NCI-H1694 (cell line): ENCODE results near the gene CENPVL3.
A peak's percentile ranks its signal among the peaks of the same experiment; 100 is the strongest.
"Not testable (repeated sequence)": the region's sequence is repeated elsewhere in the genome, so short reads cannot be mapped to it uniquely, and the experiment has no call there.

Experiments
- DNase-seq: peaks from one replicate; lab custom pipeline; 2025; lab: John Stamatoyannopoulos, UW

The CENPVL3 gene

GRCh38 chrX:51618241-51619155, at the start of gene CENPVL3:
Gene CENPVL3, minus strand, starts transcription at chrX:51618912. Its CDS starts 39 bp downstream, at chrX:51618873.
- not testable (repeated sequence) for DNase-seq

GRCh38 chrX:51665981-51666380, 47.3 kb upstream of the CENPVL3 start:
- DNase-seq, result no peak

DNA sequence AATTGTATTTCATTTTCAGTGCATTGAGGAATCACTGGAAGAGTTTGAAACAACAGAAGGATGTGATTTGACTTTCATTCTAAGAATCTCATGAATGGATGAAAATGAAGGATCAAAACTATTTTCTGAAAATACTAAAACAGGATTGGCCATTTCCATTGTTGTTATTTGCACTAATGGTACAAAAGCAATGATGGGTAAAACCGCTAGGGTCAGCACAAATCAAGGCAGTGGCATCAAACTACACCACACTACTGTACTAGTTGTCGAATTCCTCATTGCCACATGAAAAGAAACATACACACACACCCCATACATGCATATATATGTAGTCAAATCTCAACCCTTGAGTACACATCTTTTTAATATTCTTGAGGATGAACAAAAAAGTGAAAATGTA, 24.7 kb upstream of the CENPVL3 start:
- DNase-seq, result no peak

DNA sequence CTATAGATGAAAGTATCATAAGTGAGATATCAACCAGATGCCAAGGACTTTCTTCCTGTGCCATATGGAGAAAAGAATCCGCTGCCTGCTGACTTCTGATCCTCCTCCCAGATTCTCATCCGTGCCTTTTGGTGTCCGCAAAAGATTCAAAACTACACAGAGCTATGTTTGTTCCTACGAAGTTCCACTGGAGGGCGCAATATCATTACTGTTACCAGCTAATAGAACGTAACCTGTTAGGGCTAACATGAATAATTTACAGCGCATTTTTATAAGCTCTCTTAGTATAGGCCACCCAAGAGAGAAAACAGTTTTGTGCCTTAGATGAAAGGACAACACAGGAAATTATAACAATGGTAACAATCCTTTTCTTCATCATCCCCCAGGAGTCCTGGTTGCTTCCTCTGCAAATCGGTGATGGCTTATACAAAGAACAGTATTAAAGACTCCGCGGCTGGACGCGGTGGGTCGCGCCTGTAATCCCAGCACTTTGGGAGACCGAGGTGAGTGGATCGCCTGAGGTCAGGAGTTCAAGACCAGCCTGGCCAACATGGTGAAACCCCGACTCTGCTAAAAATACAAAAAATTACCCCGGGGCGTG, 22.8 kb upstream of the CENPVL3 start:
- peak; percentile 42 for DNase-seq

GRCh38 chrX:51636511-51636910, 17.8 kb upstream of the CENPVL3 start:
- DNase-seq, result not testable (repeated sequence)

DNA sequence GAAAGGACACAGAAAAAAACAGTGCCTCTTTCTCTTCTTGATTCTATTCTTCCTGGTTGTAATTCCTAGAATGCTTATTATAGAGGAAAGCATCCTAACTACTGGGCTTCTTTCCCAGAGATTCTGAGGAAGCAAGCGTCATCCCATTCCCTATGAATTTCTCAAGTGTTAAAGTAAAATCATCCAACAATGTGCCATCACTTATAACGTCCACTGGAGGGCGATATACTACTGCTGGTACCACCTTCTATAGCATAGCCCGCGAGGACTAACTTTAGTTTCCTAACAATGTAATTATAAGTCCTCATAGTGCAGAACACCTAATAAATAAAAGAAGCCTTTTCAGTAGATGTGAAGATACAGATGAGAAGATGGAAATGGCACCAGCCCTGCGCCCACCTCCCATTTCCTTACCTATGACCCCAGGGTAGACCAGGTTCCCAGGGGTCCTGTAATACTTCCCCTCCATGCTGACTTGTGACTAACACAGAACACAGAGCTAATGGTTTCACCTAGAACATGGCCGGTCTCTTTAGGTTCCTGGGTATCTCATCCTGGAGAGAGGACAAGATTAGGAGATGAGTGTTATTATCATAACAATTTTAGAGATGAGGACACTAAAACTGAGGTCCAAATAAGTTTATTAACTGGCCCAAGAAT, 4.2 kb downstream of the CENPVL3 start:
- no peak for DNase-seq

- DNase-seq, result no peak
Measured at GRCh38 chrX:51608766-51609165, 9.9 kb downstream of the CENPVL3 start.

DNA sequence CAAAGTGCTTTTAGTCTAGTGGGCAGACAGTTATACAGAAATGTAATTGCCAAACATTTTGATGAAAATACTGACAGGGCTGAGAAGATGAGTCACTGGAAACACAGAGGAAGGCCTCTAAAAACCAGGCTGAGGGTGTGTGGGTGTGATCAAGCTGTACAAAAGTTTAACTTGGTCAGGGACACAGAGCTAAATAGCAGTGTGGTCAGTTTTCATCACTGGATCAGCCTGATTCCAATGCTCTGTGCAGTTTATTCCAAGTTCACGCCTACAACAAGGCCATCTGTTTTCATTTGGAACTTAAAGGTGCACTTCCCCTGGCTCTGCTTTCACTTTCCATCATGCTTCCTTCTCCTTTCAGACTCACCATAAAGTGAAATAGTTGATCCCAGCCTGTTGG, 10.6 kb downstream of the CENPVL3 start:
- DNase-seq, result no peak

DNA sequence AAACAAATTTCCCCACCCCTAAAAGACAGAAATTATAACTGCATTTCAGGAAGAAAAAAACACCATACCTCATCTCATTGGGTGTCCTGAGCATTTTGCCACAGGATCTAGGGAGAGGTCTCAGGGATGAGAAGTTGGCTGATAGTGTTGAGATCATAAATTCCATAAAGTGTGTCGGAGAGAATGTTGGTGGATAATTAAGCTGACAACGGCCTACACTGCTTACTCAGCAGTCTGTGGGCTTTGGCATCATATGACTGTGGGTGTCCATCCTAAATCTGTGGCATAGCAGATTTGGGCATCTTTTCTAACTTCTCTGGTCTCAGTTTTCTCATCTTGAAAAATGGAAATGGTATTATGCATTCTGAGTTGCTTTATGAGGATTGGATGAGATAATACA, 12.3 kb downstream of the CENPVL3 start:
- no peak for DNase-seq

- DNase-seq, result no peak
Measured at GRCh38 chrX:51598899-51599298, 19.8 kb downstream of the CENPVL3 start.

DNA sequence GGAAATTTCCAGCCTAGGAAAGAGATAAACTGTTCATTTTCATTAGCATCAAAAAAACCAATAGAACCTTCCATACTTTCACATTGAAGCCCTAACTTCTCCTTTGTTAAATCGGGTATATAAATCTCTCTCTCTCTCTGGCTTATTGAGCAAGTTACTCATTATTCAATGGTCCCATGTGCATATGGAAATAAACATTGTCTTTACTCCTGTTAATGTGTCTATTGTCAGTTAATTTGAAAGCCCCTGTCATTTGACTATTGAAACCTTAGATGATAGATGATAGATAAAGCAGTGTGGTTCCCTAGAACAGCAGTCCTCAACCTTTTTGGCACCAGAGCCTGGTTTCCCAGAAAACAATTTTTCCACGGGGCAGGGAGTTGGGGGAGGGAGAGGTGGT, 46.8 kb downstream of the CENPVL3 start:
- DNase-seq, result no peak

DNA sequence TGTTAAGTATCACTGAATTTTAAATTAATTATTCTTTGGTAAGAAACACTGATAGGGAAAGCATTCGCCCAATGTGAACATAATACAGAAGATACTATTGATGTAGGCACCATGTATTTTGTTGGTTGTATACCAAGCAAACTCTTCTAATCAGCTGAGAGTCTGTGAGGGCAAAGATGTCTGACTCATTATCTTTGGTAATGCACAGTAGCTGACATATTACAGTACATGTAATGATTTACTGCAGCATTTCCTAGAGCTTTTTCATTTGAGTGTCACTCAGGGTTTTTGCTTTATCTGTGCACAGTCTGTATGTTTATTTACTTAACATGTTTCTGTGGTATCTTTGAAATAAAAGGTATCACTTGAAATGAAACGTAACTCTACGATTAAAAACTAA, 49.2 kb downstream of the CENPVL3 start:
- DNase-seq, result no peak

DNA sequence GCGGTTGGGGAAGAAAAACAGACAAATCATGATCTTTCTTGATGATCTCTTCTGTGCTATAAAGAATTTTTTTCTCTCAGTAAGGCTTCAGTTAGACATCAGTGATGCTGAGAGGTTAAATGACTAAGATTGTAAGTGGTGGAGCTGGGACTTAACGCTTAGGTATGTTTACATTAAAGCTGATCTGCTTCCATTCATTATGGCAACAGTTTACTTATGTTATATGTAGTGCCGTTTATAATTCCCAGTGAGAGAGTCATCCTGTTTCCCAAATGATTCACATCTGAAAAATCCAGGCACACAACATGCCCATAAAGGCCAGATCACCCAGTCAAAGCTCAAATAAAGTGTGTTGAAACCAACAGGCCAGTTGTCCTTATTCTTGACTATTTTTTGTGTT, 50.1 kb downstream of the CENPVL3 start:
- no peak for DNase-seq
